Measurements from ENCODE around the gene OLA1. TPM values are rescaled to one million over a fixed set of nuclear protein-coding genes. Genes with fewer than 3 reads are reported as not detected.

Gene OLA1
- total RNA-seq, 3 donors from 2014 or later: 55.3 to 65.8 (median 58.4) TPM

- intact Hi-C loops (cut with DNase I, micrococcal nuclease): no loop called here
- no peak for DNase-seq
- no peak for ATAC-seq
These were observed 176.3 kb downstream of the OLA1 start for GRCh38 chr2:174072069-174072468.

GRCh38 chr2:174071321-174071720 lies 177.0 kb downstream of the OLA1 start:
- Histone ChIP-seq H3K4me1 (ENCODE audit: low read depth) (no peaks in the 10 kb centered on the region), H3K36me3 (ENCODE audit: low read depth) (no peaks in the 10 kb centered on the region), H3K4me3 (no peak overlapping the region), H3K9me3 (no peaks in the 10 kb centered on the region)
- ATAC-seq (no peak), DNase-seq (no peak)
- intact Hi-C loops (cut with DNase I, micrococcal nuclease): no loop called here
- TF ChIP-seq CTCF (IDR thresholded peaks at IDR 0.05): no peak

More at GRCh38 chr2:174072069-174072468, 176.3 kb downstream of the OLA1 start:
- H3K4me1 ChIP-seq (ENCODE audit: low read depth): no peaks in the 10 kb centered on the region
- TF ChIP-seq CTCF (IDR thresholded peaks at IDR 0.05): no peak
- no peak overlapping the region for H3K4me3 ChIP-seq
- H3K36me3 ChIP-seq (ENCODE audit: low read depth): no peaks in the 10 kb centered on the region
- no peaks in the 10 kb centered on the region for H3K9me3 ChIP-seq

GRCh38 chr2:174070281-174070680 lies 178.1 kb downstream of the OLA1 start:
- Histone ChIP-seq H3K9me3 (no peaks in the 10 kb centered on the region), H3K36me3 (ENCODE audit: low read depth) (no peaks in the 10 kb centered on the region), H3K4me1 (ENCODE audit: low read depth) (no peaks in the 10 kb centered on the region), H3K4me3 (no peak overlapping the region)
- ATAC-seq: no peak
- intact Hi-C loops (cut with DNase I, micrococcal nuclease): no loop called here
- no peak for TF ChIP-seq CTCF (IDR thresholded peaks at IDR 0.05)
- DNase-seq: no peak

- TF ChIP-seq CTCF (IDR thresholded peaks at IDR 0.05): no peak
- H3K4me3 ChIP-seq: no peak overlapping the region
- no peaks in the 10 kb centered on the region for H3K4me1 ChIP-seq (ENCODE audit: low read depth)
- H3K9me3 ChIP-seq: no peaks in the 10 kb centered on the region
- ATAC-seq: no peak
- DNase-seq: no peak
- intact Hi-C loops (cut with DNase I, micrococcal nuclease): no loop called here
- H3K36me3 ChIP-seq (ENCODE audit: low read depth): no peaks in the 10 kb centered on the region
These were observed 180.5 kb downstream of the OLA1 start for GRCh38 chr2:174067815-174068214.

GRCh38 chr2:174066871-174067270 lies 181.5 kb downstream of the OLA1 start:
- DNase-seq (no peak), ATAC-seq (no peak)
- no peak for TF ChIP-seq CTCF (IDR thresholded peaks at IDR 0.05)
- H3K36me3 ChIP-seq (ENCODE audit: low read depth): no peaks in the 10 kb centered on the region
- no peaks in the 10 kb centered on the region for H3K4me1 ChIP-seq (ENCODE audit: low read depth)
- no peaks in the 10 kb centered on the region for H3K9me3 ChIP-seq
- H3K4me3 ChIP-seq: no peak overlapping the region
- intact Hi-C loops (cut with DNase I, micrococcal nuclease): no loop called here

GRCh38 chr2:174063492-174064092 lies 184.7 kb downstream of the OLA1 start:
- Histone ChIP-seq H3K9me3 (no peaks in the 10 kb centered on the region), H3K36me3 (ENCODE audit: low read depth) (no peaks in the 10 kb centered on the region), H3K4me3 (no peak overlapping the region), H3K4me1 (ENCODE audit: low read depth) (no peaks in the 10 kb centered on the region)
- TF ChIP-seq CTCF (IDR thresholded peaks at IDR 0.05): no peak
- DNase-seq: no peak
- no peak for ATAC-seq
- intact Hi-C loops (cut with DNase I, micrococcal nuclease): no loop called here
